HEK293 (cell line): ENCODE results near the gene SHE.

Source experiments
- CTCF ChIP-seq: fragments of 450-650 bp; formaldehyde crosslinking; IDR thresholded peaks from 2 replicates; pipeline ENCODE4 v1.5.1; 2016; ENCODE audit warnings: missing biosample characterization, missing genetic modification characterization
- HOXA7 ChIP-seq: sonication (generic); formaldehyde crosslinking; IDR thresholded peaks from 2 replicates; pipeline ENCODE4 v1.8.1; 2022; ENCODE audit warnings: missing genetic modification reagents, borderline replicate concordance
- INSM2 ChIP-seq: fragments of 450-650 bp; formaldehyde crosslinking; IDR thresholded peaks from 2 replicates; pipeline ENCODE4 v1.5.1; 2016; ENCODE audit warnings: missing biosample characterization, missing genetic modification characterization
- PBX3 ChIP-seq: sonication (generic); formaldehyde crosslinking; IDR thresholded peaks from 2 replicates; pipeline ENCODE4 v1.8.1; 2022; ENCODE audit warnings: mild to moderate bottlenecking, moderate library complexity, missing genetic modification reagents
- REST ChIP-seq: fragments of 450-650 bp; formaldehyde crosslinking; IDR thresholded peaks from 2 replicates; pipeline ENCODE4 v1.5.1; 2016; ENCODE audit warnings: missing biosample characterization, missing genetic modification characterization
- ZNF274 ChIP-seq, 2 experiments: fragments of 200-500 bp in 1 of 2; fragments of 450-650 bp in 1 of 2; sonication (Bioruptor generic) in 1 of 2; formaldehyde crosslinking in 1 of 2; IDR thresholded peaks; 2 replicates each; pipeline versions ENCODE4 v1.5.1 to v1.6.1; 2014 to 2016; ENCODE audit warnings: borderline replicate concordance in 1 of 2, inconsistent platforms in 1 of 2, low read length in 1 of 2, missing biosample characterization in 1 of 2, missing genetic modification characterization in 1 of 2
- ZNF513 ChIP-seq: fragments of 450-650 bp; IDR thresholded peaks from 2 replicates; pipeline ENCODE4 v1.5.1; 2018; ENCODE audit warnings: missing biosample characterization, missing genetic modification characterization
- ZNF747 ChIP-seq: fragments of 450-650 bp; formaldehyde crosslinking; IDR thresholded peaks from 2 replicates; pipeline ENCODE4 v1.5.1; 2016; ENCODE audit warnings: missing biosample characterization, missing genetic modification characterization

GRCh38 chr1:154536570-154536969 lies 34.4 kb upstream of the SHE start:
- TF ChIP-seq ZNF274 (IDR thresholded peaks at IDR 0.05; ENCODE audit: low read length), result no peak
- no peak for TF ChIP-seq ZNF274 (tag by site-specific recombination; IDR thresholded peaks at IDR 0.05; ENCODE audit: borderline replicate concordance)
- TF ChIP-seq ZNF747 (tag by site-specific recombination), result no peak
- TF ChIP-seq CTCF (tag by site-specific recombination), result no peak
- no peak for TF ChIP-seq HOXA7 (CRISPR knock-in tag)
- no peak for TF ChIP-seq PBX3 (CRISPR knock-in tag)
- no peak for TF ChIP-seq INSM2 (tag by site-specific recombination)
- TF ChIP-seq ZNF513 (tag by site-specific recombination), result no peak
- TF ChIP-seq REST (tag by site-specific recombination), result no peak
